Measurements from ENCODE around the gene SATB1. TPM values are rescaled to one million over a fixed set of nuclear protein-coding genes. Genes with fewer than 3 reads are reported as not detected.

The SATB1 gene
- total RNA-seq, 1 experiment from 2014 or later, result 2.7 TPM

- CTCF ChIA-PET, result no interaction called here
- Histone ChIP-seq H3K4me2 (ENCODE audit: low read length) (no peak overlapping the region), H3K4me1 (ENCODE audit: control insufficient read depth in 1 of 2, insufficient read depth in 2 of 2, low read length in 2 of 2) (no peaks in the 10 kb centered on the region), H2AFZ (ENCODE audit: low read depth, low read length, poor library complexity, severe bottlenecking) (no peak overlapping the region), H3K9me3 (ENCODE audit: control insufficient read depth in 1 of 2, insufficient read depth in 1 of 2, low read depth in 1 of 2, low read length in 2 of 2) (no peaks in the 10 kb centered on the region), H3K36me3 (ENCODE audit: control insufficient read depth in 1 of 2, insufficient read depth in 2 of 2, low read length in 2 of 2) (no peaks in the 10 kb centered on the region), H3K27me3 (ENCODE audit: insufficient read depth, low read length) (peaks cover 18% of the 10 kb centered on the region), H3K4me3 (replicated peaks in 1 of 2; ENCODE audit: low read depth in 1 of 2, low read length in 2 of 2) (no peak overlapping the region), H3K9ac (ENCODE audit: low read length) (no peak overlapping the region), H3K9me2 (ENCODE audit: insufficient read depth) (no peaks in the 10 kb centered on the region), H3K79me2 (ENCODE audit: insufficient read depth, low read length) (no peaks in the 10 kb centered on the region), H4K20me1 (ENCODE audit: insufficient read depth) (no peaks in the 10 kb centered on the region), H3K27ac (ENCODE audit: low read depth, low read length) (no peak overlapping the region)
- ATAC-seq, result no peak
- no TSS peak for BruUV-seq (replicated peaks)
- TF ChIP-seq POLR2AphosphoS5 (IDR thresholded peaks at IDR 0.05; ENCODE audit: low read depth, low read length) (no peak), ZNF274 (IDR thresholded peaks at IDR 0.05; ENCODE audit: low read depth, low read length) (no peak), POLR2A (IDR thresholded peaks at IDR 0.05; ENCODE audit: borderline replicate concordance, extremely low read depth, insufficient read depth, insufficient read length) (no peak), ZBTB33 (IDR thresholded peaks at IDR 0.05; ENCODE audit: extremely low read depth, insufficient replicate concordance, low read length) (no peak), RAD21 (IDR thresholded peaks at IDR 0.05; ENCODE audit: low read depth) (no peak), CTCF (IDR thresholded peaks at IDR 0.05 in 2 of 3, conservative IDR thresholded peaks at IDR 0.05 in 1 of 3; ENCODE audit: borderline replicate concordance in 1 of 3, insufficient read depth in 1 of 3, low read depth in 2 of 3, low read length in 2 of 3) (no peak), SIN3A (IDR thresholded peaks at IDR 0.05; ENCODE audit: low read depth) (no peak), CBX3 (IDR thresholded peaks at IDR 0.05; ENCODE audit: low read depth) (no peak), EZH2 (IDR thresholded peaks at IDR 0.05) (no peak), ZFX (IDR thresholded peaks at IDR 0.05) (no peak), TCF7L2 (IDR thresholded peaks at IDR 0.05; ENCODE audit: borderline replicate concordance, extremely low read depth, insufficient read depth, insufficient read length) (no peak), JUND (IDR thresholded peaks at IDR 0.05) (no peak), EZH2phosphoT487 (IDR thresholded peaks at IDR 0.05; ENCODE audit: borderline replicate concordance) (no peak), SP1 (IDR thresholded peaks at IDR 0.05; ENCODE audit: low read depth) (no peak)
- intact Hi-C loops (cut with micrococcal nuclease), result no loop called here
- POLR2A ChIA-PET, result no interaction called here
- RAD21 ChIA-PET (ENCODE audit: low non-redundant PET in 1 of 2, low total read pairs in 2 of 2, uncharacterized antibody in 2 of 2, unreplicated experiment in 2 of 2), result no interaction called here
- DNase-seq (ENCODE audit: low read depth, low spot score), result no peak
Measured at GRCh38 chr3:18409266-18409665, 15.9 kb downstream of the SATB1 start.
